Liver (tissue), 9 donors: Measurements from ENCODE around the gene FUBP1. TPM values are rescaled to one million over a fixed set of nuclear protein-coding genes. Genes with fewer than 3 reads are reported as not detected.

Source experiments
- DNase-seq: peaks from one replicate; pipeline ENCODE4 v3.0.0-alpha.2; 2017; ENCODE audit warnings: low spot score
- H3K27ac ChIP-seq, 2 donors: one replicate each; pipeline ENCODE4 v1.7.0; 2013; ENCODE audit warnings: inconsistent platforms in 2 of 2, low read length in 2 of 2, control low read depth in 1 of 2, low read depth in 1 of 2, mild to moderate bottlenecking in 1 of 2
- H3K27me3 ChIP-seq, 4 donors: one replicate each; pipeline versions ENCODE4 v1.6.1 to v1.7.0; 2013; ENCODE audit warnings: low read length in 3 of 4, inconsistent platforms in 1 of 4, mild to moderate bottlenecking in 1 of 4, moderate library complexity in 1 of 4; ENCODE audit not compliant: control insufficient read depth in 4 of 4, insufficient read depth in 4 of 4
- H3K36me3 ChIP-seq, 4 donors: one replicate each; pipeline versions ENCODE4 v1.6.1 to v1.7.0; 2013; ENCODE audit warnings: low read length in 3 of 4, mild to moderate bottlenecking in 3 of 4, low read depth in 1 of 4, moderate library complexity in 1 of 4; ENCODE audit not compliant: control insufficient read depth in 4 of 4, insufficient read depth in 3 of 4
- H3K4me1 ChIP-seq, 4 donors: one replicate each; pipeline versions ENCODE4 v1.6.1 to v1.7.0; 2013; ENCODE audit warnings: low read length in 3 of 4, mild to moderate bottlenecking in 3 of 4, moderate library complexity in 1 of 4; ENCODE audit not compliant: control insufficient read depth in 4 of 4, insufficient read depth in 4 of 4
- H3K4me3 ChIP-seq, 3 donors: one replicate each; pipeline versions ENCODE4 v1.6.1 to v1.7.0; 2013; ENCODE audit warnings: low read length in 3 of 3, control low read depth in 1 of 3, low read depth in 1 of 3, mild to moderate bottlenecking in 1 of 3
- H3K9ac ChIP-seq, 2 donors: one replicate each; pipeline ENCODE4 v1.7.0; 2013; ENCODE audit warnings: low read length in 2 of 2, mild to moderate bottlenecking in 2 of 2, moderate library complexity in 2 of 2, control low read depth in 1 of 2, low read depth in 1 of 2
- H3K9me3 ChIP-seq, 4 donors: one replicate each; pipeline versions ENCODE4 v1.6.1 to v1.7.0; 2013; ENCODE audit warnings: low read length in 3 of 4; ENCODE audit not compliant: control insufficient read depth in 4 of 4
- CTCF ChIP-seq: fragments of 150-350 bp; IDR thresholded peaks from 2 replicates; pipeline ENCODE4 v1.5.1; 2017; ENCODE audit warnings: improper control_type of control experiment, low read depth, low read length; ENCODE audit not compliant: missing input control
- EGR1 ChIP-seq, 2 donors: IDR thresholded peaks; 2 replicates each; pipeline ENCODE4 v1.6.1; 2016 to 2018; ENCODE audit warnings: antibody characterized with exemption in 2 of 2, low read depth in 2 of 2
- FOXA1 ChIP-seq: IDR thresholded peaks from 2 replicates; pipeline ENCODE4 v1.6.1; 2016; ENCODE audit warnings: antibody characterized with exemption
- FOXA2 ChIP-seq: IDR thresholded peaks from 2 replicates; pipeline ENCODE4 v1.6.1; 2016; ENCODE audit warnings: antibody characterized with exemption
- GABPA ChIP-seq, 2 donors: IDR thresholded peaks in 1 of 2; conservative IDR thresholded peaks in 1 of 2; 2 replicates each; pipeline ENCODE4 v1.6.1; 2016; ENCODE audit warnings: antibody characterized with exemption in 2 of 2, mild to moderate bottlenecking in 1 of 2, moderate library complexity in 1 of 2
- HNF4A ChIP-seq, 2 donors: conservative IDR thresholded peaks; 2 replicates each; pipeline ENCODE4 v1.6.1; 2016; ENCODE audit warnings: antibody characterized with exemption in 2 of 2, mild to moderate bottlenecking in 2 of 2
- HNF4G ChIP-seq: IDR thresholded peaks from 2 replicates; pipeline ENCODE4 v1.6.1; 2016; ENCODE audit warnings: antibody characterized with exemption
- JUND ChIP-seq, 2 donors: IDR thresholded peaks; 2 replicates each; pipeline ENCODE4 v1.6.1; 2016; ENCODE audit warnings: antibody characterized with exemption in 2 of 2
- NR2F2 ChIP-seq: IDR thresholded peaks from 2 replicates; pipeline ENCODE4 v1.6.1; 2016; ENCODE audit warnings: antibody characterized with exemption
- RAD21 ChIP-seq, 2 donors: IDR thresholded peaks; 2 replicates each; pipeline ENCODE4 v1.6.1; 2016; ENCODE audit warnings: antibody characterized with exemption in 2 of 2, mild to moderate bottlenecking in 2 of 2
- REST ChIP-seq: IDR thresholded peaks from 2 replicates; pipeline ENCODE4 v1.6.1; 2016; ENCODE audit warnings: antibody characterized with exemption, mild to moderate bottlenecking
- RXRA ChIP-seq, 2 donors: IDR thresholded peaks; 2 replicates each; pipeline ENCODE4 v1.6.1; 2017 to 2018; ENCODE audit warnings: antibody characterized with exemption in 2 of 2, mild to moderate bottlenecking in 1 of 2
- SP1 ChIP-seq: IDR thresholded peaks from 2 replicates; pipeline ENCODE4 v1.6.1; 2018; ENCODE audit warnings: antibody characterized with exemption, mild to moderate bottlenecking
- TAF1 ChIP-seq: conservative IDR thresholded peaks from 2 replicates; pipeline ENCODE4 v1.6.1; 2016; ENCODE audit warnings: antibody characterized with exemption, mild to moderate bottlenecking
- YY1 ChIP-seq: IDR thresholded peaks from 2 replicates; pipeline ENCODE4 v1.6.1; 2016; ENCODE audit warnings: antibody characterized with exemption, mild to moderate bottlenecking
- WGBS: extraction: QIAGEN DNeasy Blood & Tissue Kit; methylation state at CpG from one replicate; pipeline ENCODE4 v1.1.7; 2013; 5-methylcytosine and 5-hydroxymethylcytosine counted together
- polyA plus RNA-seq, 2 donors: library from polyadenylated mRNA; stranded (reverse) in 1 of 2; unstranded in 1 of 2; fragments of 200-250 nt in 1 of 2; fragments of >200 nt in 1 of 2; fragmentation: Nextera tagmentation in 1 of 2; extraction: Ambion mirVana in 1 of 2; gene quantifications; one replicate each; pipeline versions ENCODE4 v1.2.1 to v1.2.3, GENCODE V29; 2013 to 2015
- total RNA-seq, 2 donors: library from RNA; depleted of rRNA; stranded (reverse); fragments of >200 nt; gene quantifications; one replicate each; pipeline ENCODE4 v1.2.3, GENCODE V29; 2014
- TF ChIP-seq, protein P1 (sequence below): IDR thresholded peaks from 2 replicates; pipeline ENCODE4 v1.6.1; 2016; ENCODE audit warnings: antibody characterized with exemption
- TF ChIP-seq, protein P2 (sequence below): IDR thresholded peaks from 2 replicates; pipeline ENCODE4 v1.6.1; 2016; ENCODE audit warnings: antibody characterized with exemption
- TF ChIP-seq, protein P3 (sequence below): IDR thresholded peaks from 2 replicates; pipeline ENCODE4 v1.6.1; 2016; ENCODE audit warnings: antibody characterized with exemption
- donor health status: healthy.
- donor health status: healthy.
- donor health status: healthy.
- donor health status: healthy.
- donor health status: healthy.

Gene FUBP1
- total and polyA plus RNA-seq, 4 donors = 16.3 to 97.4 (median 47.2) TPM

GRCh38 chr1:77942400-77943140, 36.3 kb downstream of the FUBP1 start:
- no peak overlapping the region for H3K9ac ChIP-seq
- H3K4me3 ChIP-seq = no peak overlapping the region
- H3K27ac ChIP-seq = no peak overlapping the region
- TF ChIP-seq HNF4G (no peak), NR2F2 (no peak), FOXA1 (no peak), FOXA2 (no peak), RAD21 (IDR thresholded peaks at IDR 0.05) (no peak), REST (no peak), JUND (IDR thresholded peaks at IDR 0.05) (no peak), RXRA (IDR thresholded peaks at IDR 0.05) (no peak), HNF4A (conservative IDR thresholded peaks at IDR 0.05) (no peak), SP1 (no peak), CTCF (no peak)
- TF ChIP-seq, protein P1, sequence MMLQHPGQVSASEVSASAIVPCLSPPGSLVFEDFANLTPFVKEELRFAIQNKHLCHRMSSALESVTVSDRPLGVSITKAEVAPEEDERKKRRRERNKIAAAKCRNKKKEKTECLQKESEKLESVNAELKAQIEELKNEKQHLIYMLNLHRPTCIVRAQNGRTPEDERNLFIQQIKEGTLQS = no peak
- TF ChIP-seq, protein P2, sequence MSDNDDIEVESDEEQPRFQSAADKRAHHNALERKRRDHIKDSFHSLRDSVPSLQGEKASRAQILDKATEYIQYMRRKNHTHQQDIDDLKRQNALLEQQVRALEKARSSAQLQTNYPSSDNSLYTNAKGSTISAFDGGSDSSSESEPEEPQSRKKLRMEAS = no peak
- H3K36me3 ChIP-seq = peaks cover 0 to 36% (median 21%) of the 10 kb centered on the region in 4 donors
- WGBS = 99% methylated on average over 4 of the region's 4 CpGs
- H3K27me3 ChIP-seq = no peaks in the 10 kb centered on the region
- no peaks in the 10 kb centered on the region for H3K9me3 ChIP-seq
- no peak for DNase-seq
- no peaks in the 10 kb centered on the region for H3K4me1 ChIP-seq

DNA sequence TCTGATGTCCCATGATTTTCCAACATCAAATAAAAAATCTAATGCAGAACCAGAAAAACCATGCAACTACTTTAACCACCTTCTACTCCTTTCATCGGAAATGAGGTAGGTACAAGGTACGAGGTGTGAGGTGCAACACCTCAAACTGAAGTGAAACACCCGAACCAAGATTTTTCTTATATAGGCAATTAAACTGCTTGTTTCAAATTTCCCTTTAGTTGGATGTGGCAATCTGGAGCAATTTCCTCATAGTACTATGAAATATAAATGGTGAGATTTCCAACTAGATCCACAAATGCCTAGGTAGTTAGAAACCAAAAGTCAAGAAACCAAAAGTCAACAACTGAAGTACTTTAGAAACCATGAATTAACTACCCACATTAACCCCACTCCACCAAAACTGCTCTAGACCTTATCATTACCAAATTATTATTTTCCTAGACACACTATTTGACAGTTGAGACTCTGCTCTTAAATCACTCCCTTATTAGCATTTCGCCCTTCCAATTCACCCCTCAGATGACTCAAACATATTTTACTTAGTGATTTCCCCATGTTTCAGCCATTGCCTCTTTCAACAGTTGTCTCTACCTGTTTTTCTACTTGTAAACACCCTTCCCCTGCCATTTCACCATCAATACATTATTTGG, 37.8 kb downstream of the FUBP1 start:
- H3K27me3 ChIP-seq = no peaks in the 10 kb centered on the region
- no peak for TF ChIP-seq FOXA2
- no peak for TF ChIP-seq CTCF
- no peak for TF ChIP-seq HNF4G
- TF ChIP-seq, protein P3, sequence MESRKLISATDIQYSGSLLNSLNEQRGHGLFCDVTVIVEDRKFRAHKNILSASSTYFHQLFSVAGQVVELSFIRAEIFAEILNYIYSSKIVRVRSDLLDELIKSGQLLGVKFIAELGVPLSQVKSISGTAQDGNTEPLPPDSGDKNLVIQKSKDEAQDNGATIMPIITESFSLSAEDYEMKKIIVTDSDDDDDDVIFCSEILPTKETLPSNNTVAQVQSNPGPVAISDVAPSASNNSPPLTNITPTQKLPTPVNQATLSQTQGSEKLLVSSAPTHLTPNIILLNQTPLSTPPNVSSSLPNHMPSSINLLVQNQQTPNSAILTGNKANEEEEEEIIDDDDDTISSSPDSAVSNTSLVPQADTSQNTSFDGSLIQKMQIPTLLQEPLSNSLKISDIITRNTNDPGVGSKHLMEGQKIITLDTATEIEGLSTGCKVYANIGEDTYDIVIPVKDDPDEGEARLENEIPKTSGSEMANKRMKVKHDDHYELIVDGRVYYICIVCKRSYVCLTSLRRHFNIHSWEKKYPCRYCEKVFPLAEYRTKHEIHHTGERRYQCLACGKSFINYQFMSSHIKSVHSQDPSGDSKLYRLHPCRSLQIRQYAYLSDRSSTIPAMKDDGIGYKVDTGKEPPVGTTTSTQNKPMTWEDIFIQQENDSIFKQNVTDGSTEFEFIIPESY = no peak
- TF ChIP-seq GABPA (IDR thresholded peaks at IDR 0.05 in 1 of 2, conservative IDR thresholded peaks at IDR 0.05 in 1 of 2) = no peak
- TF ChIP-seq RXRA (IDR thresholded peaks at IDR 0.05) = no peak
- TF ChIP-seq, protein P1 = no peak
- no peak for TF ChIP-seq SP1
- no peak for TF ChIP-seq JUND (IDR thresholded peaks at IDR 0.05)
- no peak for TF ChIP-seq RAD21 (IDR thresholded peaks at IDR 0.05)
- TF ChIP-seq HNF4A (conservative IDR thresholded peaks at IDR 0.05) = no peak
- TF ChIP-seq TAF1 = no peak
- no peak for TF ChIP-seq YY1
- TF ChIP-seq EGR1 (IDR thresholded peaks at IDR 0.05; ENCODE audit: low read depth in 2 of 2) = no peak
- TF ChIP-seq NR2F2 = no peak
- TF ChIP-seq, protein P2 = no peak
- H3K4me1 ChIP-seq = no peaks in the 10 kb centered on the region
- no peak overlapping the region for H3K4me3 ChIP-seq
- no peak for DNase-seq
- peaks cover 0 to 24% (median 14%) of the 10 kb centered on the region in 4 donors for H3K36me3 ChIP-seq
- WGBS = 97% methylated on average over 4 of the region's 4 CpGs
- H3K9me3 ChIP-seq = no peaks in the 10 kb centered on the region
- H3K9ac ChIP-seq = no peak overlapping the region
- H3K27ac ChIP-seq = no peak overlapping the region
